OCI-LY3 (cell line): ENCODE results near the gene MTFMT.

Experiments
- H2AFZ ChIP-seq: fragments of 200-600, 300-600 bp; shearing (Covaris generic); 2 replicates; pipeline ENCODE4 v1.6.0; 2014; ENCODE audit warnings: antibody characterized with exemption, low read depth, low read length
- H3K27ac ChIP-seq: fragments of 200-600, 300-600 bp; sonication (generic); 2 replicates; pipeline ENCODE4 v1.5.1; 2014; ENCODE audit warnings: mild to moderate bottlenecking, low read length, moderate library complexity, mixed read lengths
- H3K27me3 ChIP-seq: fragments of 200-600, 300-600 bp; sonication (generic); 2 replicates; pipeline ENCODE4 v1.6.1; 2014; ENCODE audit warnings: low read depth, low read length, mixed read lengths
- H3K36me3 ChIP-seq: fragments of 200-600, 300-600 bp; sonication (generic); replicated peaks from 2 replicates; pipeline ENCODE3; 2014; ENCODE audit warnings: low read depth, low read length, mixed read lengths
- H3K4me1 ChIP-seq: fragments of 300-600, 200-600 bp; sonication (generic); 2 replicates; pipeline ENCODE4 v1.6.1; 2014; ENCODE audit warnings: low read length, mixed read lengths
- H3K4me2 ChIP-seq: fragments of 200-600, 300-600 bp; sonication (generic); 2 replicates; pipeline ENCODE4 v1.6.1; 2014; ENCODE audit warnings: low read length, mixed read lengths
- H3K4me3 ChIP-seq: fragments of 300-600, 200-600 bp; sonication (generic); 2 replicates; pipeline ENCODE4 v1.5.1; 2014; ENCODE audit warnings: antibody characterized with exemption, mild to moderate bottlenecking, low read length, moderate library complexity
- H3K79me2 ChIP-seq: fragments of 300-600, 200-600 bp; shearing (Covaris generic); 2 replicates; pipeline ENCODE4 v1.6.1; 2014; ENCODE audit warnings: mild to moderate bottlenecking, low read length, mixed read lengths
- H3K9ac ChIP-seq: fragments of 300-600, 200-600 bp; shearing (Covaris generic); 2 replicates; pipeline ENCODE4 v1.6.0; 2014; ENCODE audit warnings: mild to moderate bottlenecking, low read length, moderate library complexity
- H3K9me3 ChIP-seq: fragments of 200-600, 300-600 bp; shearing (Covaris generic); 2 replicates; pipeline ENCODE4 v1.6.1; 2014; ENCODE audit warnings: low read length, mixed read lengths; ENCODE audit not compliant: insufficient read depth
- H4K20me1 ChIP-seq: fragments of 200-600, 300-600 bp; sonication (generic); 2 replicates; pipeline ENCODE4 v1.6.1; 2016; ENCODE audit warnings: low read length, mixed read lengths; ENCODE audit not compliant: insufficient read depth
- CTCF ChIP-seq: fragments of 200-600, 300-600 bp; sonication (generic); IDR thresholded peaks from 2 replicates; pipeline ENCODE4 v1.5.1; 2014; ENCODE audit warnings: antibody characterized with exemption, low read length, low read depth
- EZH2phosphoT487 ChIP-seq: fragments of 200-600 bp; shearing (Covaris generic); IDR thresholded peaks from 2 replicates; pipeline ENCODE4 v1.6.1; 2018; ENCODE audit warnings: antibody characterized with exemption, mixed run types, low read depth

MTFMT gene

GRCh38 chr15:65071381-65071811 is 42.0 kb upstream of the MTFMT start:
- Histone ChIP-seq H3K27me3 (0 out of 2 replicates have a peak, but pooled peaks cover 5% of the 10 kb centered on the region), H3K4me2 (no peak overlapping the region), H3K27ac (no peak overlapping the region), H3K79me2 (no peaks in the 10 kb centered on the region), H3K9ac (no peak overlapping the region), H3K9me3 (no peaks in the 10 kb centered on the region), H3K4me3 (no peak overlapping the region), H3K36me3 (no peaks in the 10 kb centered on the region), H2AFZ (no peak overlapping the region), H4K20me1 (no peaks in the 10 kb centered on the region), H3K4me1 (peaks cover 7% of the 10 kb centered on the region)
- TF ChIP-seq EZH2phosphoT487 (no peak), CTCF (no peak)

- H4K20me1 ChIP-seq: no peaks in the 10 kb centered on the region
- 0 out of 2 replicates have a peak, but pooled peaks cover 9% of the 10 kb centered on the region for H3K27me3 ChIP-seq
- no peak overlapping the region for H3K4me3 ChIP-seq
- no peak overlapping the region for H2AFZ ChIP-seq
- no peak overlapping the region for H3K4me2 ChIP-seq
- TF ChIP-seq EZH2phosphoT487 (no peak), CTCF (no peak)
- peaks cover 7% of the 10 kb centered on the region for H3K4me1 ChIP-seq
- no peaks in the 10 kb centered on the region for H3K79me2 ChIP-seq
- no peaks in the 10 kb centered on the region for H3K36me3 ChIP-seq
- H3K27ac ChIP-seq: no peak overlapping the region
- no peaks in the 10 kb centered on the region for H3K9me3 ChIP-seq
- no peak overlapping the region for H3K9ac ChIP-seq
Measured at GRCh38 chr15:65069779-65070546, 40.5 kb upstream of the MTFMT start.

GRCh38 chr15:65069179-65069578 is 39.7 kb upstream of the MTFMT start:
- Histone ChIP-seq H3K9ac (no peak overlapping the region), H4K20me1 (no peaks in the 10 kb centered on the region), H3K9me3 (no peaks in the 10 kb centered on the region), H3K4me1 (peaks cover 3% of the 10 kb centered on the region), H3K27ac (no peak overlapping the region), H3K79me2 (no peaks in the 10 kb centered on the region), H3K36me3 (no peaks in the 10 kb centered on the region), H2AFZ (no peak overlapping the region), H3K4me2 (no peak overlapping the region), H3K4me3 (no peak overlapping the region), H3K27me3 (0 out of 2 replicates have a peak, but pooled peaks cover 9% of the 10 kb centered on the region)
- no peak for TF ChIP-seq EZH2phosphoT487
- TF ChIP-seq CTCF: no peak

GRCh38 chr15:65068403-65068788 is 39.0 kb upstream of the MTFMT start:
- H3K4me2 ChIP-seq: no peak overlapping the region
- H3K27me3 ChIP-seq: 0 out of 2 replicates have a peak, but pooled peaks cover 9% of the 10 kb centered on the region
- H3K79me2 ChIP-seq: no peaks in the 10 kb centered on the region
- no peaks in the 10 kb centered on the region for H4K20me1 ChIP-seq
- no peak overlapping the region for H3K27ac ChIP-seq
- no peaks in the 10 kb centered on the region for H3K9me3 ChIP-seq
- no peaks in the 10 kb centered on the region for H3K4me1 ChIP-seq
- no peak for TF ChIP-seq EZH2phosphoT487
- TF ChIP-seq CTCF: no peak
- H3K9ac ChIP-seq: no peak overlapping the region
- H2AFZ ChIP-seq: no peak overlapping the region
- no peak overlapping the region for H3K4me3 ChIP-seq
- no peaks in the 10 kb centered on the region for H3K36me3 ChIP-seq
